NT2/D1 (cell line): ENCODE results near the gene FAM53B.

ENCODE experiments used
- DNase-seq: peaks from one replicate; pipeline ENCODE4 v3.0.0-alpha.2; 2011; ENCODE audit warnings: low read depth, low spot score
- H3K27me3 ChIP-seq: 2 replicates; pipeline ENCODE4 v1.6.0; 2011; ENCODE audit warnings: mild to moderate bottlenecking; ENCODE audit not compliant: insufficient read length, insufficient read depth
- H3K36me3 ChIP-seq: 2 replicates; pipeline ENCODE4 v1.6.1; 2011; ENCODE audit warnings: mild to moderate bottlenecking, low read length, mixed read lengths; ENCODE audit not compliant: insufficient read depth, insufficient read length
- H3K4me1 ChIP-seq: 2 replicates; pipeline ENCODE4 v1.5.1; 2011; ENCODE audit not compliant: insufficient read depth, insufficient read length
- H3K4me3 ChIP-seq: 2 replicates; pipeline ENCODE4 v1.5.1; 2011; ENCODE audit warnings: low read depth; ENCODE audit not compliant: insufficient read length
- H3K9ac ChIP-seq: 2 replicates; pipeline ENCODE4 v1.6.0; 2011; ENCODE audit warnings: low read depth; ENCODE audit not compliant: insufficient read length
- H3K9me3 ChIP-seq: 2 replicates; pipeline ENCODE4 v1.5.1; 2011; ENCODE audit warnings: mild to moderate bottlenecking, low read length; ENCODE audit not compliant: insufficient read depth
- SUZ12 ChIP-seq: IDR thresholded peaks from 2 replicates; pipeline ENCODE4 v1.6.1; 2011; ENCODE audit not compliant: insufficient read length, insufficient read depth; ENCODE audit errors: extremely low read depth
- YY1 ChIP-seq: IDR thresholded peaks from 2 replicates; pipeline ENCODE4 v1.6.1; 2011; ENCODE audit not compliant: insufficient read length, insufficient read depth
- ZNF274 ChIP-seq: IDR thresholded peaks from 2 replicates; pipeline ENCODE4 v1.6.1; 2011; ENCODE audit warnings: mild to moderate bottlenecking, low read depth, low read length

Gene FAM53B

GRCh38 chr10:124689911-124690498, 54.2 kb downstream of the FAM53B start:
- TF ChIP-seq SUZ12: no peak
- no peak for TF ChIP-seq YY1
- no peak for TF ChIP-seq ZNF274
- H3K27me3 ChIP-seq: no peaks in the 10 kb centered on the region
- no peaks in the 10 kb centered on the region for H3K4me1 ChIP-seq
- no peak for DNase-seq
- peaks cover 21% of the 10 kb centered on the region for H3K36me3 ChIP-seq
- H3K9ac ChIP-seq: no peak overlapping the region
- no peak overlapping the region for H3K4me3 ChIP-seq
- no peaks in the 10 kb centered on the region for H3K9me3 ChIP-seq

DNA sequence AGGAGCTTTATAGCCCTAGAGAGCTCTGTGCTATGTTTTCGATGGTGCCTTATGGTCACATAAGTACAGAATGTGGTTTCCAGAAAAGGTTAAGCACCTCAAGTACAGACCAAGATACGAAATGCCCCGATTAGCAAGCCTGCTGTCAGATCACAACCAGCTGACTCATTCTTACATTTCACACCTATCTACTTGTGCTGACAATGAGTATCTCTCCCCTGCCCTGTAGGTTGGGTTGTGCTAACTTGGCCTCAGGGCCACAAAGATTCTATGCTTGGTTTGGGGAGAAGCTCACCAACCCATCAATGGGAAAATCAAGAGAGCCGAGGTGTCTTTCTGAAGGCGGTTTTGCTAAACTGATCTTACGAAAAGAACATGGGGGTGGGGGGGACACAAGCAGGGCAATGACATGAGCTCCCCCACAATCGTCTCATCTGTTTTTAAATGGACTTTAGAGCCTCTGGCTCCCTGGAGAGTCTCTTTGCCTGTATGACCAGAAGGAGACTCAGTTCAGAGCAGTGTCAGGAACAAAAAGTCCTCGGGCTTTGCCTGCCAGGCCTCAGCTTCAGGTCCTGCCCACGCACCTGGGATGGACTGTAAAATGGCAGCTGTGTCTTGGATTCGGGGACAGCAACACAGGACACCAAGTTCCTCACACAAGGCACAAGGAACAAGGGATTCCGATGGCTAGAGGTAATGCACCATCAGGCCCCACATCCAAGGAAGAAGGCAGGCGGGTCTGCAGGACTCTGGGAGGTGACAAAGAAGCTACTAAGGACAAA, 55.1 kb downstream of the FAM53B start:
- no peak overlapping the region for H3K9ac ChIP-seq

DNA sequence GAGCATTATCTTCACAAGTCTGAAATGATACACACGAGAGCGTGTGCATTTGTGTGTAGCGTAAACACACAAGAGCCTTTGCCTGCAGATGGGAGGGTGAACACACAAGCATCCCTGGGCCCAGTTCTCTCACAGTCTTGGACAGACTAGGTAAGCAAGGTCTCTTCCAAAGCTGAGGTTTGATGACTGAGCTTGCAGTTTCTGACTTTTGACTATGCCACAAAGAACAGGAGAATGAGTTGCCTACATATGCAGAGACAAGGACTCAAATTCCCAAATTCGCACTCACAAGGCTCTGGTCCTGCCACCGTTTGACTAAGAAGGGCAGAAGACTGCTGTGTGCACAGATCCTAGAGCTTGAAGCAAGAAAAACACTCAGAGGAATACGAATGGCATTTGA, 55.8 kb downstream of the FAM53B start:
- H3K36me3 ChIP-seq: peaks cover 19% of the 10 kb centered on the region
- H3K4me1 ChIP-seq: no peaks in the 10 kb centered on the region
- no peaks in the 10 kb centered on the region for H3K9me3 ChIP-seq
- TF ChIP-seq SUZ12 (no peak), YY1 (no peak), ZNF274 (no peak)
- no peak for DNase-seq
- no peaks in the 10 kb centered on the region for H3K27me3 ChIP-seq
- no peak overlapping the region for H3K4me3 ChIP-seq
- no peak overlapping the region for H3K9ac ChIP-seq

More for the DNA sequence above, 55.1 kb downstream of the FAM53B start:
- TF ChIP-seq SUZ12 (no peak), ZNF274 (no peak), YY1 (no peak)
- peaks cover 16% of the 10 kb centered on the region for H3K36me3 ChIP-seq
- H3K4me1 ChIP-seq: no peaks in the 10 kb centered on the region
- H3K4me3 ChIP-seq: no peak overlapping the region
- H3K9me3 ChIP-seq: no peaks in the 10 kb centered on the region
- no peaks in the 10 kb centered on the region for H3K27me3 ChIP-seq
- DNase-seq: no peak

GRCh38 chr10:124686707-124687376, 57.3 kb downstream of the FAM53B start:
- no peak for DNase-seq
- no peaks in the 10 kb centered on the region for H3K4me1 ChIP-seq
- TF ChIP-seq ZNF274: no peak
- no peaks in the 10 kb centered on the region for H3K27me3 ChIP-seq
- H3K9me3 ChIP-seq: no peaks in the 10 kb centered on the region
- H3K9ac ChIP-seq: no peak overlapping the region
- peaks cover 25% of the 10 kb centered on the region for H3K36me3 ChIP-seq
- H3K4me3 ChIP-seq: no peak overlapping the region

DNA sequence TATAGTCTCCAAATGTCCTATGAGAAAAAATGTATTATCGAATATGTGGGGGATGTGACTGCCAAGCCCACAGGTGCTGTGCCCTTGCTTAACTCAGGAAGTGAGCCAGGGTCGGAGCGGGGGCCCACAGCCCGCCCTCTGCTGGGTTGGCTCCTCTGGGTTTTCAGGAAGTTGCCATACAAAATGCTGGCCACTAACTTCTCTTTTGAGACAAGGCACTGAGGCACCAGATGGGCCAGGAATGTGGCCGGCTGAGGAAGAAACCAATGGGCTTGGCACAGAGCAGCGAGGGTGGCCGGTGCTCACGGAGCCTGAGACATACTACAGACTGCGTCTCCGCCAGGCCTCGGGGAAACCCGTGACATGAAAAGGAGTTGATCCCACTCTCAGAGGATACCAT, 58.9 kb downstream of the FAM53B start:
- DNase-seq: no peak
- Histone ChIP-seq H3K4me3 (no peak overlapping the region), H3K9me3 (no peaks in the 10 kb centered on the region), H3K4me1 (no peaks in the 10 kb centered on the region), H3K27me3 (no peaks in the 10 kb centered on the region), H3K9ac (no peak overlapping the region), H3K36me3 (peaks cover 37% of the 10 kb centered on the region)
- TF ChIP-seq SUZ12 (no peak), YY1 (no peak), ZNF274 (no peak)

GRCh38 chr10:124683814-124684213, 60.4 kb downstream of the FAM53B start:
- H3K36me3 ChIP-seq: peaks cover 44% of the 10 kb centered on the region
- no peaks in the 10 kb centered on the region for H3K4me1 ChIP-seq
- no peak for DNase-seq

GRCh38 chr10:124681626-124682552, 62.3 kb downstream of the FAM53B start:
- Histone ChIP-seq H3K9me3 (no peaks in the 10 kb centered on the region), H3K4me1 (peaks cover 7% of the 10 kb centered on the region), H3K27me3 (no peaks in the 10 kb centered on the region), H3K4me3 (no peak overlapping the region), H3K9ac (no peak overlapping the region), H3K36me3 (peaks cover 44% of the 10 kb centered on the region)
- TF ChIP-seq SUZ12: no peak
- TF ChIP-seq ZNF274: no peak
- DNase-seq: no peak

More at GRCh38 chr10:124683814-124684213, 60.4 kb downstream of the FAM53B start:
- TF ChIP-seq SUZ12 (no peak), YY1 (no peak), ZNF274 (no peak)
- no peaks in the 10 kb centered on the region for H3K27me3 ChIP-seq
- no peak overlapping the region for H3K4me3 ChIP-seq
- H3K9me3 ChIP-seq: no peaks in the 10 kb centered on the region
- no peak overlapping the region for H3K9ac ChIP-seq
